ENCODE measurements around the gene PCNT. TPM values are rescaled to one million over a fixed set of nuclear protein-coding genes. Genes with fewer than 3 reads are reported as not detected.
A peak's percentile ranks its signal among the peaks of the same experiment; 100 is the strongest.

Gene PCNT
- total RNA-seq, 2 experiments from 2014 or later: 54.4 to 55.5 TPM

DNA sequence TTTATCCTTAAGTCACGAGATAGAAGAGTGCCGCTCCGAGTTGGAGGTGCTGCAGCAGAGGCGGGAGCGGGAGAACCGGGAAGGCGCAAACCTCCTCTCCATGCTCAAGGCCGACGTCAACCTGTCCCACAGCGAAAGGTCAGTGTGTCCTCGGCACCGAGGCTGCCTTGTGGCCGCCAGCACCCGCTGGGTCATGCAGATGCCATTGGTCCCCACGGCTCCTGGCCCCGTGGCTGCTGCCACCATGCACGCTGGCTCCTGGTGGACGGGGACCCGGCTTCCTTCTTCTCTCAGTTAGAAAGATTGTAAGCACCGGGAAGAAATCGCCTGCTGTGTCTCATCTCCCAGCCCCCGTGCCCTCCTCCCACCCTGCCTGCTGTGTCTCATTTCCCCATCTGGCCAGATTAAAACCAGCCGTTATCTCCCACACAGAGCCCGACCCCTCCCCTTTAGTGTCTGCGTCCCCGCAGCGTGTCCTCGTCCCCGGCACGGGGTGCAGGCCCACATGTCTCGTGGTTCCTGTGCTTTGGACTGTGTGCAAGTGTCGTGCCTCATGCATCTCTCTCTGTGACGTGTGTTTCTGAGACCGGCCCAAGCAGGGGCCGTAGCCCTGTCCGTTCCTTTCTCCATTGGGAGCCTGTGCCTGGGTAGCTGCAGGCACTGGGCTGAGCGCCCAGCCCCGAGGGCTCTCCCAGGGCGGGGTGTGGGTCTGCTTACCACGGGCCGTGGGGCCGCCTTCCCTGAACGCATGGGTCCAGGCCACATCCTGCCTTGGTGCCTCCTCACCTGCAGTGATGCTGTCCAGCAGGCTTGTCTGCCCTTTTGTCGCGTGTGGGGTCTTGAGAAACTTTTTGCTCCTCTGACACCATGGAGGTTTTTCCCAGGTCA, 62.1 kb downstream of the PCNT start:
- Mint-ChIP-seq H3K36me3 (ENCODE audit: low read depth) (peaks cover 55% of the 10 kb centered on the region), H3K9me3 (no peaks in the 10 kb centered on the region), H3K27ac (no peak overlapping the region), H3K4me3 (no peak overlapping the region), H3K27me3 (no peaks in the 10 kb centered on the region), H3K4me1 (ENCODE audit: low read depth) (no peaks in the 10 kb centered on the region)
- Histone ChIP-seq H3K4me1 (ENCODE audit: insufficient read depth, low read length) (no peaks in the 10 kb centered on the region), H3K27me3 (ENCODE audit: control insufficient read depth in 1 of 2, insufficient read depth in 2 of 2, low read length in 2 of 2) (no peaks in the 10 kb centered on the region), H3K9me3 (ENCODE audit: control insufficient read depth in 1 of 2, insufficient read depth in 1 of 2, low read length in 2 of 2) (no peaks in the 10 kb centered on the region), H3K27ac (ENCODE audit: low read depth in 1 of 2, low read length in 2 of 2) (no peak overlapping the region), H3K36me3 (ENCODE audit: insufficient read depth, low read length) (peaks cover 50% of the 10 kb centered on the region), H3K4me3 (ENCODE audit: low read length) (no peak overlapping the region)
- ATAC-seq (ENCODE audit: poor library complexity) (no peak), DNase-seq (no peak)
- CTCF ChIA-PET: no interaction called here
- POLR2A ChIA-PET: no interaction called here
- intact Hi-C loops (cut with DNase I, micrococcal nuclease): no loop called here
- TF ChIP-seq, protein P1, sequence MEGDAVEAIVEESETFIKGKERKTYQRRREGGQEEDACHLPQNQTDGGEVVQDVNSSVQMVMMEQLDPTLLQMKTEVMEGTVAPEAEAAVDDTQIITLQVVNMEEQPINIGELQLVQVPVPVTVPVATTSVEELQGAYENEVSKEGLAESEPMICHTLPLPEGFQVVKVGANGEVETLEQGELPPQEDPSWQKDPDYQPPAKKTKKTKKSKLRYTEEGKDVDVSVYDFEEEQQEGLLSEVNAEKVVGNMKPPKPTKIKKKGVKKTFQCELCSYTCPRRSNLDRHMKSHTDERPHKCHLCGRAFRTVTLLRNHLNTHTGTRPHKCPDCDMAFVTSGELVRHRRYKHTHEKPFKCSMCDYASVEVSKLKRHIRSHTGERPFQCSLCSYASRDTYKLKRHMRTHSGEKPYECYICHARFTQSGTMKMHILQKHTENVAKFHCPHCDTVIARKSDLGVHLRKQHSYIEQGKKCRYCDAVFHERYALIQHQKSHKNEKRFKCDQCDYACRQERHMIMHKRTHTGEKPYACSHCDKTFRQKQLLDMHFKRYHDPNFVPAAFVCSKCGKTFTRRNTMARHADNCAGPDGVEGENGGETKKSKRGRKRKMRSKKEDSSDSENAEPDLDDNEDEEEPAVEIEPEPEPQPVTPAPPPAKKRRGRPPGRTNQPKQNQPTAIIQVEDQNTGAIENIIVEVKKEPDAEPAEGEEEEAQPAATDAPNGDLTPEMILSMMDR (IDR thresholded peaks at IDR 0.05): no peak

DNA sequence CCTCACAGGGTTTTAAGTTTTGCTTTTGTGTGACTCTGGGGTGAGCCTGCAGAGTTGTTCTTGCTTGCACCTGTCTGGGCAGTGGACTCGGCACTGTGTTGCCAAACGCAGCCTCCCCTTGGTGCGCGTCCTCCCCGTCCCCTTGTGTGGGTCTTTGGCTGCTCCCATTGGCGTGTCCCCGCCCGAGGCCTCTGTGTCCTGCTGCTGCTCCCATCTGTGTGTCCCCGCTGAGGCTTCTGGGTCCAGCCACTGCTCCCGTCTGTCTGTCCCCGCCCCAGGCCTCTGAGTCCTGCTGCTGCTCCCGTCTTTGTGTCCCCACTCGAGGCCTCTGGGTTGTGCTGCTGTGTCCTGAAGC, 62.8 kb downstream of the PCNT start:
- peaks cover 55% of the 10 kb centered on the region for H3K36me3 Mint-ChIP-seq (ENCODE audit: low read depth)
- no peaks in the 10 kb centered on the region for H3K9me3 Mint-ChIP-seq
- intact Hi-C loops (cut with DNase I, micrococcal nuclease): no loop called here
- no peaks in the 10 kb centered on the region for H3K27me3 Mint-ChIP-seq
- H3K4me3 Mint-ChIP-seq: no peak overlapping the region
- no peaks in the 10 kb centered on the region for H3K27me3 ChIP-seq (ENCODE audit: control insufficient read depth in 1 of 2, insufficient read depth in 2 of 2, low read length in 2 of 2)
- POLR2A ChIA-PET: no interaction called here
- no peaks in the 10 kb centered on the region for H3K4me1 Mint-ChIP-seq (ENCODE audit: low read depth)
- no peak for DNase-seq
- no peak overlapping the region for H3K27ac Mint-ChIP-seq
- H3K4me3 ChIP-seq (ENCODE audit: low read length): no peak overlapping the region
- H3K4me1 ChIP-seq (ENCODE audit: insufficient read depth, low read length): no peaks in the 10 kb centered on the region
- TF ChIP-seq, protein P1 (IDR thresholded peaks at IDR 0.05): no peak
- H3K36me3 ChIP-seq (ENCODE audit: insufficient read depth, low read length): peaks cover 55% of the 10 kb centered on the region
- CTCF ChIA-PET: no interaction called here
- no peaks in the 10 kb centered on the region for H3K9me3 ChIP-seq (ENCODE audit: control insufficient read depth in 1 of 2, insufficient read depth in 1 of 2, low read length in 2 of 2)
- no peak overlapping the region for H3K27ac ChIP-seq (ENCODE audit: low read depth in 1 of 2, low read length in 2 of 2)
- ATAC-seq (ENCODE audit: poor library complexity): no peak

DNA sequence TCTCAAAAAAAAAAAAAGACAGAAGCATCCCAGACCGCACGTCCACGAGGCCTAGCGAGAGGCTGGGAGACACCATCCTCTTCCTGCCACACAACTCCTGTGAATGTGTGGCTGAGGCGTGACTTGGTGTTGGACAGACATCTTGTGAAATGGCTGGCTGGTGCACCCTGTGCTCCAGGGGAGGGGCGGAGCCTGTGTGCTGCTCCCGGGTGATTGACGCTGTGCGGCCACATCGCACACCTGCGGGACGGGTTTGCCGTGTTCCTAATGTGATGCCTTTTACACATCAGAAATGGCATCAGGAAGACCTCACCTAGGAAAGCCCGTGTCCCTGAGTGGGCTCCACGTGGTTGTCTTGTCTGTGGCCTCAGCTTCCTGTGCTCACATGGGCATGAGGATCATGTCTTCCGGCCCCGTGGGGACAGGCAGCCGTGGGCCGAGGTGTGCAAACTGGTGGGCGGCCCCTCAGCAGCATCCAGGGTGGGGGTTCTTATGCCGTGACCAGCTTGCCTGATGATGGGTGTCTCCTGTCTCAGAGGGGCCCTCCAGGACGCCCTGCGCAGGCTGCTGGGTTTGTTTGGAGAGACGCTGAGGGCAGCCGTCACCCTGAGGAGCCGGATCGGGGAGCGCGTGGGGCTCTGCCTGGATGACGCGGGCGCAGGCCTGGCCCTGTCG, 64.4 kb downstream of the PCNT start:
- Histone ChIP-seq H3K4me3 (ENCODE audit: low read length) (no peak overlapping the region), H3K36me3 (ENCODE audit: insufficient read depth, low read length) (peaks cover 57% of the 10 kb centered on the region), H3K27me3 (ENCODE audit: control insufficient read depth in 1 of 2, insufficient read depth in 2 of 2, low read length in 2 of 2) (no peaks in the 10 kb centered on the region), H3K9me3 (ENCODE audit: control insufficient read depth in 1 of 2, insufficient read depth in 1 of 2, low read length in 2 of 2) (no peaks in the 10 kb centered on the region), H3K27ac (ENCODE audit: low read depth in 1 of 2, low read length in 2 of 2) (no peak overlapping the region), H3K4me1 (ENCODE audit: insufficient read depth, low read length) (no peaks in the 10 kb centered on the region)
- DNase-seq (peak in 1 of 14 experiments; percentile 11), ATAC-seq (ENCODE audit: poor library complexity) (no peak)
- Mint-ChIP-seq H3K9me3 (no peaks in the 10 kb centered on the region), H3K27ac (no peak overlapping the region), H3K4me3 (no peak overlapping the region), H3K4me1 (ENCODE audit: low read depth) (no peaks in the 10 kb centered on the region), H3K27me3 (no peaks in the 10 kb centered on the region), H3K36me3 (ENCODE audit: low read depth) (peaks cover 63% of the 10 kb centered on the region)
- CTCF ChIA-PET: no interaction called here
- intact Hi-C loops (cut with DNase I, micrococcal nuclease): no loop called here
- TF ChIP-seq, protein P1 (IDR thresholded peaks at IDR 0.05): no peak
- POLR2A ChIA-PET: no interaction called here
